ENCODE results near the gene HSF4.
"Not testable (repeated sequence)": the region's sequence is repeated elsewhere in the genome, so short reads cannot be mapped to it uniquely, and the experiment has no call there.

The HSF4 gene

GRCh38 chr16:67164599-67165061 lies at the start of gene HSF4:
Gene HSF4 (plus strand): TSS chr16:67164745. CDS start chr16:67164812, 67 bp downstream.
- no peak for DNase-seq

GRCh38 chr16:67114793-67115192 lies 49.8 kb upstream of the HSF4 start:
- no peak for DNase-seq

- DNase-seq, result no peak
Measured at GRCh38 chr16:67115639-67116038, 48.9 kb upstream of the HSF4 start.

GRCh38 chr16:67116388-67117311 lies 47.9 kb upstream of the HSF4 start:
- DNase-seq, result no peak

- no peak for DNase-seq
Measured at GRCh38 chr16:67117716-67118115, 46.8 kb upstream of the HSF4 start.

GRCh38 chr16:67120025-67120424 lies 44.5 kb upstream of the HSF4 start:
- DNase-seq, result no peak

- DNase-seq, result not testable (repeated sequence)
Measured at GRCh38 chr16:67122799-67123198, 41.7 kb upstream of the HSF4 start.

- DNase-seq, result no peak
Measured at GRCh38 chr16:67128417-67128816, 36.1 kb upstream of the HSF4 start.

- DNase-seq, result no peak
Measured at GRCh38 chr16:67128887-67129286, 35.7 kb upstream of the HSF4 start.

GRCh38 chr16:67129422-67129821 lies 35.1 kb upstream of the HSF4 start:
- no peak for DNase-seq

GRCh38 chr16:67137605-67138004 lies 26.9 kb upstream of the HSF4 start:
- no peak for DNase-seq

- DNase-seq, result no peak
Measured at GRCh38 chr16:67141391-67141790, 23.2 kb upstream of the HSF4 start.

GRCh38 chr16:67142342-67142741 lies 22.2 kb upstream of the HSF4 start:
- DNase-seq, result no peak

- DNase-seq, result no peak
Measured at GRCh38 chr16:67144943-67145342, 19.6 kb upstream of the HSF4 start.

GRCh38 chr16:67145746-67146145 lies 18.8 kb upstream of the HSF4 start:
- DNase-seq, result no peak

GRCh38 chr16:67146523-67147357 lies 17.8 kb upstream of the HSF4 start:
- DNase-seq, result no peak

GRCh38 chr16:67147437-67148140 lies 17.0 kb upstream of the HSF4 start:
- DNase-seq, result no peak

GRCh38 chr16:67148221-67148620 lies 16.3 kb upstream of the HSF4 start:
- DNase-seq, result no peak

- DNase-seq, result no peak
Measured at GRCh38 chr16:67148656-67149275, 15.8 kb upstream of the HSF4 start.

GRCh38 chr16:67149276-67150046 lies 15.1 kb upstream of the HSF4 start:
- DNase-seq, result no peak

GRCh38 chr16:67150047-67150832 lies 14.3 kb upstream of the HSF4 start:
- DNase-seq, result peak; percentile 61
